Fibroblast of lung (primary cell): Measurements from ENCODE around the gene SH3TC1.

Source experiments
- EZH2 ChIP-seq: IDR thresholded peaks from 2 replicates; pipeline ENCODE4 v1.5.1; 2012; ENCODE audit warnings: low read length, control low read depth, mild to moderate bottlenecking; ENCODE audit errors: missing control alignments
- TF ChIP-seq, protein P1 (sequence below), 2 donors: IDR thresholded peaks in 1 of 2; conservative IDR thresholded peaks in 1 of 2; 1 replicate in 1 of 2; 2 replicates in 1 of 2; pipeline ENCODE4 v1.5.1; 2011 to 2012; ENCODE audit warnings: low read length in 2 of 2, control low read depth in 1 of 2, inconsistent platforms in 1 of 2, low read depth in 1 of 2, mild to moderate bottlenecking in 1 of 2

DNA sequence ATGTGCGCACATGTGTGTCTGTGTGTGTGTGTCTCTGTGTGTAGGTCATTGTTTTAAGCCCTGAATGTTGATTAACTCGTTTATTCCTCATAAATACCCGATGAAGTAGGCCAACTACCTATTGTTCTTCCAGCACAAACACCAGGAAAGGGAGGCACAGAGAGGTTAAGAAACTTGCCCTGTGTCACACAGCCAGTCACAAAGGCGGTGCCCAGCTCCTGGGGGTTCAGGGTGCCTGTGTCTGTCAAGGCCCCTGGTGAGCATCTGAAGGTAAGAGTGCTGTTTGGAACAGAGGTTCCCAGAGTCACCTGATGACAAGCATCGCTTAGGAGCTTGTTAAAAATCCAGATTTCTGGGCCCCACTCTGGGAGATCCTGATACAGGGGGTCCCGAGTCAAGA, 18.0 kb upstream of the SH3TC1 start:
- no peak for TF ChIP-seq EZH2
- TF ChIP-seq, protein P1, sequence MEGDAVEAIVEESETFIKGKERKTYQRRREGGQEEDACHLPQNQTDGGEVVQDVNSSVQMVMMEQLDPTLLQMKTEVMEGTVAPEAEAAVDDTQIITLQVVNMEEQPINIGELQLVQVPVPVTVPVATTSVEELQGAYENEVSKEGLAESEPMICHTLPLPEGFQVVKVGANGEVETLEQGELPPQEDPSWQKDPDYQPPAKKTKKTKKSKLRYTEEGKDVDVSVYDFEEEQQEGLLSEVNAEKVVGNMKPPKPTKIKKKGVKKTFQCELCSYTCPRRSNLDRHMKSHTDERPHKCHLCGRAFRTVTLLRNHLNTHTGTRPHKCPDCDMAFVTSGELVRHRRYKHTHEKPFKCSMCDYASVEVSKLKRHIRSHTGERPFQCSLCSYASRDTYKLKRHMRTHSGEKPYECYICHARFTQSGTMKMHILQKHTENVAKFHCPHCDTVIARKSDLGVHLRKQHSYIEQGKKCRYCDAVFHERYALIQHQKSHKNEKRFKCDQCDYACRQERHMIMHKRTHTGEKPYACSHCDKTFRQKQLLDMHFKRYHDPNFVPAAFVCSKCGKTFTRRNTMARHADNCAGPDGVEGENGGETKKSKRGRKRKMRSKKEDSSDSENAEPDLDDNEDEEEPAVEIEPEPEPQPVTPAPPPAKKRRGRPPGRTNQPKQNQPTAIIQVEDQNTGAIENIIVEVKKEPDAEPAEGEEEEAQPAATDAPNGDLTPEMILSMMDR (conservative IDR thresholded peaks at IDR 0.05 in 1 of 2, IDR thresholded peaks at IDR 0.05 in 1 of 2; ENCODE audit: low read depth in 1 of 2, low read length in 2 of 2), result no peak
